HL-60/S4 treated with phorbol 12-myristate 13-acetate at 8.2 ng/mL for 4 days and 3 days (cell line): Measurements from ENCODE around the gene LRRFIP1.
"Not testable (repeated sequence)": the region's sequence is repeated elsewhere in the genome, so short reads cannot be mapped to it uniquely, and the experiment has no call there.

ENCODE experiments used
- in situ Hi-C: fragments of 300-500 bp; cut with MboI; formaldehyde crosslinking; loops from 2 replicates; pipeline ENCODE4 v1.15.0; 2022; ENCODE audit warnings: low sequenced_read_pairs

LRRFIP1 gene

GRCh38 chr2:237597196-237598145 lies 29.9 kb upstream of the LRRFIP1 start:
- in situ Hi-C loops = no loop called here

- in situ Hi-C loops = no loop called here
These were observed 28.7 kb upstream of the LRRFIP1 start for GRCh38 chr2:237598468-237599208.

GRCh38 chr2:237599465-237600110 lies 27.8 kb upstream of the LRRFIP1 start:
- in situ Hi-C loops = no loop called here

GRCh38 chr2:237600205-237600846 lies 27.1 kb upstream of the LRRFIP1 start:
- in situ Hi-C loops = no loop called here

GRCh38 chr2:237601453-237602116 lies 25.8 kb upstream of the LRRFIP1 start:
- in situ Hi-C loops = no loop called here

GRCh38 chr2:237602409-237602808 lies 25.0 kb upstream of the LRRFIP1 start:
- in situ Hi-C loops = no loop called here

GRCh38 chr2:237603049-237603717 lies 24.2 kb upstream of the LRRFIP1 start:
- in situ Hi-C loops = no loop called here

- in situ Hi-C loops = no loop called here
These were observed 23.5 kb upstream of the LRRFIP1 start for GRCh38 chr2:237603718-237604362.

GRCh38 chr2:237604391-237604790 lies 23.0 kb upstream of the LRRFIP1 start:
- in situ Hi-C loops = no loop called here

GRCh38 chr2:237604960-237605359 lies 22.4 kb upstream of the LRRFIP1 start:
- in situ Hi-C loops = no loop called here

GRCh38 chr2:237606522-237606921 lies 20.9 kb upstream of the LRRFIP1 start:
- in situ Hi-C loops = not testable (repeated sequence)

GRCh38 chr2:237612527-237613357 lies 14.6 kb upstream of the LRRFIP1 start:
- in situ Hi-C loops = no loop called here

- in situ Hi-C loops = no loop called here
These were observed 13.7 kb upstream of the LRRFIP1 start for GRCh38 chr2:237613679-237614078.

- in situ Hi-C loops = no loop called here
These were observed 13.2 kb upstream of the LRRFIP1 start for GRCh38 chr2:237614151-237614720.

- in situ Hi-C loops = no loop called here
These were observed 11.6 kb upstream of the LRRFIP1 start for GRCh38 chr2:237615631-237616249.

GRCh38 chr2:237616373-237616733 lies 11.0 kb upstream of the LRRFIP1 start:
- in situ Hi-C loops = no loop called here

- in situ Hi-C loops = no loop called here
These were observed 10.4 kb upstream of the LRRFIP1 start for GRCh38 chr2:237616734-237617586.
